ENCODE results near the gene OR10H4. TPM values are rescaled to one million over a fixed set of nuclear protein-coding genes. Genes with fewer than 3 reads are reported as not detected.
"Not testable (repeated sequence)": the region's sequence is repeated elsewhere in the genome, so short reads cannot be mapped to it uniquely, and the experiment has no call there.

Gene OR10H4
- polyA plus RNA-seq, 1 donor, result not detected

DNA sequence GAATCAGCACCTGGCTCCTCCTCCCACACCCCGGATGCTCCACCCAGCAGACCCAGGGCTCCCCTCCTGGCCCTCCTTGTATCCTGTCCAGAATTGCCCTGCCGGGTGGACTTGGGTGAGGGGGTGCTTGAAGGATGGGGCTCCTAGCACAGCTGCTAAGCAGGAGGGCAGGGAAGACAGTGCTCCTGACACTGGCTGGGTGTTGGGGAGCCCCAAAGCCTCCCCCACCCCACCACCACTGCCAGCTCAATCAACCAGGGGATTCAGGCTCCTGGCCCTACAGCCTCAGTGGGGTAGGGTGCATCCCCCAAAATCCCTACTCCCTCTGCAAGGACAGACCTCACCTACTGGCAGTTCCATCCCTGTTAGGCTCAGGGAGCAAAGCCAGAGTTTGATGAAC is 11.9 kb upstream of the OR10H4 start:
- no peaks in the 10 kb centered on the region for H3K9me3 ChIP-seq (ENCODE audit: control insufficient read depth, low read depth, low read length)
- DNase-seq, result no peak
- H3K27ac ChIP-seq (ENCODE audit: low read length), result no peak overlapping the region
- no CpG with 5 or more reads among the region's 2 CpGs for WGBS (ENCODE audit: insufficient coverage, low lambda C conversion rate)
- H3K4me1 ChIP-seq (ENCODE audit: control insufficient read depth, insufficient read depth, low read length), result no peaks in the 10 kb centered on the region
- H3K36me3 ChIP-seq (ENCODE audit: control insufficient read depth, insufficient read depth, low read length), result no peaks in the 10 kb centered on the region
- peaks cover 17% of the 10 kb centered on the region for H3K27me3 ChIP-seq (ENCODE audit: control insufficient read depth, insufficient read depth, low read length)
- no peak overlapping the region for H3K4me3 ChIP-seq (ENCODE audit: low read length)

DNA sequence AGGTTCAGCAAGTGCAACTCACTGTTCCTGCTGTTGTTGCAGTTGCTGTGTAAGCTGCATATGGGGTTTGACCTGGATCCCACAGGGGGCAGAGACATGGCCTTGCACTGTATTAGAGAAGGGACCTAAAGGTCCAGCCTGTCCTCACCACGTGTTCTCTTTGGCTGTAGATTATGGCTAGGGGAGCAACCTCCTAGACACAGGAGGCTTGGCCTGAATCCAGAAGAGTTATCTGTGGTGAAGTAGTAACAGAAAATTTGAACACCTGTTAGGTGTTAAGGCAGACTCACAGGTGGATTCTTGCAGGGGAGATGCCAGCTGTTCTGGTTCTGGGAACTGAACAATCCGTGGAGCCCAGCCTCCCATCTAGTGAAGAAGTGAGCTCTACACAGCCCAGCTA is 11.0 kb upstream of the OR10H4 start:
- H3K27ac ChIP-seq (ENCODE audit: low read length), result no peak overlapping the region
- no peaks in the 10 kb centered on the region for H3K9me3 ChIP-seq (ENCODE audit: control insufficient read depth, low read depth, low read length)
- no CpG with 5 or more reads among the region's 2 CpGs for WGBS (ENCODE audit: insufficient coverage, low lambda C conversion rate)
- no peaks in the 10 kb centered on the region for H3K4me1 ChIP-seq (ENCODE audit: control insufficient read depth, insufficient read depth, low read length)
- H3K27me3 ChIP-seq (ENCODE audit: control insufficient read depth, insufficient read depth, low read length), result peaks cover 17% of the 10 kb centered on the region
- DNase-seq, result no peak
- H3K4me3 ChIP-seq (ENCODE audit: low read length), result no peak overlapping the region
- no peaks in the 10 kb centered on the region for H3K36me3 ChIP-seq (ENCODE audit: control insufficient read depth, insufficient read depth, low read length)

DNA sequence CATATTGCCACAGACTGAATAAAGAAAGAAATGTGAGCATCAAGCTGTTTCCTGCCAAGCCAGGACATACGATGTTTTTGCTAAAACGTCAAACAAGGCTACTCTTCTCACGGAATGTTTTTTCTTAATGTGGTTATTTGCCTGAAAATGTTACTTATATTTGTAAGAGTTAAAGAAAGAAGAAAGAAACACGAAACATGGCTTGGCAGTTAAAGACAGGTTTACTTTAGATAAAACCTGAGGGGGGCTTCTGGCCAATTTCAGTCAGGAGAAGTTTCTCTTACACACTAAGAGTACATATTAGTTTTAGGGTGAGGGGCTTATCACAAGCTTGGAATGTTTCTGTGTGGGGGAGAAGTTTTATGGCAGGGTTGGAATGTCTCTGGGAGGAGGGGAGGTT is 4.4 kb upstream of the OR10H4 start:
- no peaks in the 10 kb centered on the region for H3K27me3 ChIP-seq (ENCODE audit: control insufficient read depth, insufficient read depth, low read length)
- H3K4me1 ChIP-seq (ENCODE audit: control insufficient read depth, insufficient read depth, low read length), result no peaks in the 10 kb centered on the region
- no peak overlapping the region for H3K4me3 ChIP-seq (ENCODE audit: low read length)
- WGBS (ENCODE audit: insufficient coverage, low lambda C conversion rate), result 76% methylated on average over 4 of the region's 4 CpGs
- no peak overlapping the region for H3K27ac ChIP-seq (ENCODE audit: low read length)
- DNase-seq, result no peak
- peaks cover 5% of the 10 kb centered on the region for H3K9me3 ChIP-seq (ENCODE audit: control insufficient read depth, low read depth, low read length)
- H3K36me3 ChIP-seq (ENCODE audit: control insufficient read depth, insufficient read depth, low read length), result no peaks in the 10 kb centered on the region

DNA sequence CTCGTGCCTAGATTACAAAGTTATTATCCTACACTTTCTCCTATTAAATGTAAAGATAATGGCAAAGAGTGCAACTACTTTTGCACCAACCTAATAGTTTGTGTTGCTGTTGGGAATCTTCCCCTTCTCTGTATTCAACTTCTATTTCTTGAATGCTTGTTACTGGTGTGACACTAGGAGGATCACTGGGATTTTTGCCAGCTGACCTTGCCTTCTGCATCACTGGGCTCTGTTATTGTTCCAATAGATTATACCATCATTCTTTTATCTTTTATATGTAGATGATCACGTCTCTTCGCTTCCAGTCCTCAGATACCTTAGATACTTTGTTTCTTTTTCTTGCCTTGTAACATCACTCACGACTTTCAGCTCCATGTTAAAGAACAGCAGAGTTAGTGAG is 3.5 kb upstream of the OR10H4 start:
- WGBS (ENCODE audit: insufficient coverage, low lambda C conversion rate), result 79% methylated on average over 2 of the region's 4 CpGs

DNA sequence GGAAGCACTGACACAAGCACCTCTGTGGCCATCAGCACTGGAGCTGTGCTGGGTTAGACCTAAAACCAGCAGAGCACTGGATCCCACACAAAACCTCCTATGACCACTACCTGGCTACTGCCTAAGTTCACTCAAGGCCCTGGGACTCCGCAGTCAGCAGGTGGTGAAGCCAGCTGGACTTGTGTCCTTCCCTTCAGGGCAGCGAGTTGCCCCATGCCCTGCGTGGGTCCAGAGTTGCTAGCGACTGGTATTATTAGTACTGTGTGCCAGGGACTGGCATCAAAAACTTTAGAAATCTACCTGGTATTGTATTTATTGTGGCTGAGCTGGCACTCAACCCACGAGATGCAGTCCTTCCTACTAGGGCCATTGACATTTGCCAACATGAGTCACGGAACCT is 6.0 kb downstream of the OR10H4 start:
- Histone ChIP-seq H3K4me3 (ENCODE audit: low read length) (no peak overlapping the region), H3K36me3 (ENCODE audit: control insufficient read depth, insufficient read depth, low read length) (no peaks in the 10 kb centered on the region), H3K27ac (ENCODE audit: low read length) (no peak overlapping the region), H3K27me3 (ENCODE audit: control insufficient read depth, insufficient read depth, low read length) (peaks cover 2% of the 10 kb centered on the region), H3K9me3 (ENCODE audit: control insufficient read depth, low read depth, low read length) (no peaks in the 10 kb centered on the region), H3K4me1 (ENCODE audit: control insufficient read depth, insufficient read depth, low read length) (no peaks in the 10 kb centered on the region)
- DNase-seq, result no peak
- WGBS (ENCODE audit: insufficient coverage, low lambda C conversion rate), result no CpG with 5 or more reads among the region's 6 CpGs

More for the DNA sequence above, 3.5 kb upstream of the OR10H4 start:
- H3K27me3 ChIP-seq (ENCODE audit: control insufficient read depth, insufficient read depth, low read length), result no peaks in the 10 kb centered on the region
- peaks cover 5% of the 10 kb centered on the region for H3K9me3 ChIP-seq (ENCODE audit: control insufficient read depth, low read depth, low read length)
- no peak overlapping the region for H3K4me3 ChIP-seq (ENCODE audit: low read length)
- no peaks in the 10 kb centered on the region for H3K36me3 ChIP-seq (ENCODE audit: control insufficient read depth, insufficient read depth, low read length)
- H3K27ac ChIP-seq (ENCODE audit: low read length), result no peak overlapping the region
- no peak for DNase-seq
- no peaks in the 10 kb centered on the region for H3K4me1 ChIP-seq (ENCODE audit: control insufficient read depth, insufficient read depth, low read length)

DNA sequence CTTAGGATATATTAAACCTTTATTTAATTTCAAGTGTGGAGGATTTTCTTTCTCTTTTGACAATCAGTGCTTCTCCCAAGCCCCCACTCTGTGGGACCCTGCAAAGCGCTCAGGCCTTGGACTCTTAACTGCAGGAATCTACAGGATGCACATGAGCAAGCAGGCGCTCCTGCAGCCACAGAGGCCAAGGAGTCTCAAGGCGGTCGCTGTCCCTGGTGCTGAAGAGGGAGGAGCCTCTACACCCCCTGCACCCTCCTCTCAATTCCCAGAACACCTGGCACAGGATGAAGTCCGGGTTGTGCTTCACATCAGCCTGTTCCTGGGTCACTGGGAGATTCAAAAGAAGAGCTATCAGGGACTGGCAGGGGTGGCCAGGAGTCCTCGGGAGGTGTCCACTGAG is 13.5 kb downstream of the OR10H4 start:
- H3K4me3 ChIP-seq (ENCODE audit: low read length), result no peak overlapping the region
- DNase-seq, result no peak
- peaks cover 4% of the 10 kb centered on the region for H3K9me3 ChIP-seq (ENCODE audit: control insufficient read depth, low read depth, low read length)
- no peaks in the 10 kb centered on the region for H3K36me3 ChIP-seq (ENCODE audit: control insufficient read depth, insufficient read depth, low read length)
- no peak overlapping the region for H3K27ac ChIP-seq (ENCODE audit: low read length)
- H3K4me1 ChIP-seq (ENCODE audit: control insufficient read depth, insufficient read depth, low read length), result no peaks in the 10 kb centered on the region
- H3K27me3 ChIP-seq (ENCODE audit: control insufficient read depth, insufficient read depth, low read length), result no peaks in the 10 kb centered on the region
- no CpG with 5 or more reads among the region's 6 CpGs for WGBS (ENCODE audit: insufficient coverage, low lambda C conversion rate)

DNA sequence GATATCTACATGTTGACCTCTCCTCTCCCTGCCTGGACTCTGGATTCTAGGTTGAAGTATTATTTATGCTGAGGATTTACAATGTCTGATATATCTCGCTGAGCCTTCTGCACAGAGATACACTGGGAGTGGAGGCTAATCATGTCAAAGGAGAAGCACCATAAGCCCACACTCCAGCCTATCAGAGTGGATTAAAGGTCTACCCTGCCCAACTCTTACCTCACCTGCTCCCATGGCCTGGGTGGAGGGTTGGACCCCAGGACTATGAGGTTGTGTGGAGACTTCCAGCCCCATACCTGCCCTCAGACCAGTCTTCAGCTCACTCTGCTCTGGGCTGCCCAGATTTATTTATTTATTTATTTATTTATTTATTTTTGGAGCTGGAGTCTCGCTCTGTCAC is 15.4 kb downstream of the OR10H4 start:
- Histone ChIP-seq H3K9me3 (ENCODE audit: control insufficient read depth, low read depth, low read length) (peaks cover 4% of the 10 kb centered on the region), H3K4me1 (ENCODE audit: control insufficient read depth, insufficient read depth, low read length) (no peaks in the 10 kb centered on the region), H3K4me3 (ENCODE audit: low read length) (no peak overlapping the region), H3K27me3 (ENCODE audit: control insufficient read depth, insufficient read depth, low read length) (no peaks in the 10 kb centered on the region), H3K27ac (ENCODE audit: low read length) (no peak overlapping the region), H3K36me3 (ENCODE audit: control insufficient read depth, insufficient read depth, low read length) (no peaks in the 10 kb centered on the region)
- WGBS (ENCODE audit: insufficient coverage, low lambda C conversion rate), result no CpG with 5 or more reads among the region's 2 CpGs
- no peak for DNase-seq

DNA sequence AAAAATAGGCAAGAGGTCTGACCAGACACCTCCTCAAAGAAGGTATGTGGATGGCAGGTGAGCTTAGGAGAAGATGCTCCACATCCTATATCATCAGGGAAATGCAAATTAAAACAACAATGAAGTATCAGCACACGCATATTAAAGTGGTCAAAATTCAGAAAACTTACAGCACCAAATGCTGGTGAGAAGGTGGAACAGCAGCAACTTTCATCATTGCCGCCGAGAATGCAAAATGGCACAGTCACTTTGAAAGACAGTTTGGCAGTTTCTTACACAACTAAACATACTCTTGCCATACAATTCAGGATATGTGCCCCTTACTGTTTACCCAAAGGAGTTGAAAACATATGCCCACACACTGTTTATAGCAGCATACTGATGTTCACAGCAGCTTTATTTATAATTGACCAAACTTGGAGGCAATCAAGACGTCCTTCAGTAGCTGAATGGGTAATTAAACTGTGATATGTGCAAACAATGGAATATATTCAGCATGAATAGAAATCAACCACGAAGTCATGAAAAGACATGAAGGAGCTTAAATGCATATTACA is 22.5 kb downstream of the OR10H4 start:
- H3K36me3 ChIP-seq (ENCODE audit: control insufficient read depth, insufficient read depth, low read length), result no peaks in the 10 kb centered on the region
- H3K27ac ChIP-seq (ENCODE audit: low read length), result no peak overlapping the region
- no peaks in the 10 kb centered on the region for H3K4me1 ChIP-seq (ENCODE audit: control insufficient read depth, insufficient read depth, low read length)
- no peaks in the 10 kb centered on the region for H3K27me3 ChIP-seq (ENCODE audit: control insufficient read depth, insufficient read depth, low read length)
- H3K4me3 ChIP-seq (ENCODE audit: low read length), result no peak overlapping the region
- WGBS (ENCODE audit: insufficient coverage, low lambda C conversion rate), result 46% methylated on average over 2 of the region's 5 CpGs
- no peak for DNase-seq
- no peaks in the 10 kb centered on the region for H3K9me3 ChIP-seq (ENCODE audit: control insufficient read depth, low read depth, low read length)

DNA sequence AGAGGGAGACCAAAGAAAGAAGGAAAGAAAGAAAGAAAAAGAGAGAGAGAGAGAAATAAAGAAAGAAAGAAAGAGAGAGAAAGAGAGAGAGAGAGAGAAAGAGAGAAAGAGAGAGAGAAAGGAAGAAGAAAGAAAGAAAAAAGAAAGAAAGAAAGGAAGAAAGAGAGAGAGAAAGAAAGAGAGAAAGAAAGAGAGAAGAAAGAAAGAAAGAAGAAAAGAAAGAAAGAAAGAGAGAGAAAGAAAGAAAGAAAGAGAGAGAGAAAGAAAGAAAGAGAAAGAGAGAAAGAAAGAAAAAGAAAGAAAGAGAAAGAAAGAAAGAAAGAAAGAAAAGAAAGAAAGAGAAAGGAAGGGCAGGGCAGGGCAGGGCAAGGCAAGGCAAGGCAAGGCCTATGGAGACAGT is 23.2 kb downstream of the OR10H4 start:
- not testable (repeated sequence) for H3K36me3 ChIP-seq (ENCODE audit: control insufficient read depth, insufficient read depth, low read length); H3K27me3 ChIP-seq (ENCODE audit: control insufficient read depth, insufficient read depth, low read length); H3K4me3 ChIP-seq (ENCODE audit: low read length); H3K27ac ChIP-seq (ENCODE audit: low read length); H3K4me1 ChIP-seq (ENCODE audit: control insufficient read depth, insufficient read depth, low read length); H3K9me3 ChIP-seq (ENCODE audit: control insufficient read depth, low read depth, low read length); DNase-seq

DNA sequence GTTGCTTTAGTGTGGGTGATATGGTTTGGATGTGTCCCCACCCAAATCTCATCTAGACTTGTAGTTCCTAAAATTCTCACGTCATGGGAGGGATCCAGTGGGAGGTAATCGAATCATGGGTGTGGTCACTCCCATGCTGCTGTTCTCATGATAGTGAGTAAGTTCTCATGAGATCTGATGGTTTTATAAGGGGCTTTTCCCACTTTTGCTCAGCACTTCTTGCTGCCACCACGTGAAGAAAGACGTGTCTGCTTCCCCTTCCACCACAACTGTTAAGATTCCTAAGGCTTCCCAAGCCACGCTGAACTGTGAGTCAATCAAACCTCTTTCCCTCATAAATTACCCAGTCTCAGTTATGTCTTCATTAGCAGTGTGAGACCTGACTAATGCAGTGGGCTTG is 26.0 kb downstream of the OR10H4 start:
- no CpG with 5 or more reads among the region's 5 CpGs for WGBS (ENCODE audit: insufficient coverage, low lambda C conversion rate)

DNA sequence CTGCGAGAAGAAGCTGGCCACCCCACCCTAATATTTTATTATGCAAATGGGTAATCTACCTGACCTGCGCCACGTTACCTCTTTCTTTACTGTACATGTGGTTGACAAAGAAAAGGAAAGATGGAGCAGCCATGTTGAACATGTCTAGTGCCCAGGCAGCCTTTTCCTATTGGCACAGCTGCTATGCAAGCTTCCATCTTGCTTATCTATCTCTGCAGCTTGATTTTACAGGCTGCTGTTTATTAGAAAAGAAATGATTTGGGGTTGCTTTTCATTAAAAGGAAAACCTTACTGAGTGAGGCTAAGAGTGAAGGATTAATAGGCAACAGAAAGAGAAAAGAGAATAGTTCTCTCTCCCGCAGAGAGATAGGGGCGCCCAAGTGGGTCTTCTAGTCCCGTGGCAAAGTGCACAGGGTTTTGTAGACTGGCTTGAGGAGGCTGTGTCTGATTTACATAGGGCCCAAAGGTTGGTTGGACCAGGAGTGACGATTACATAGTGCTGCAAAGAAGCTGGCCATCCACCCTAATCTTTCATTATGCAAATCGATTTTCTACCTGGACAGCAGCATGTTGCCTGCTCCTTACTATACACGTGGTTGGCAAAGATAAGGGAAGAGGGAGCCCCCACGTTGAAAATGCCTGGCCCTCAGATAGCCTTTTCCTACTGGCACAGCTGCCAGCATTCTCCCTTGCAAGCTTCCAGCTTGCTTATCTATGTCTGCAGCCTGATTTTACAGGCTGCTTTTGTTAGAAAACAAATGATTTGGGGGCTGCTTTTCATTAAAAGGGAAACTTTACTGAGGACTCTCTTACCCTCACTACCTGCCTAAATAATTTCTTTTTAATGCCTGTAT is 28.3 kb downstream of the OR10H4 start:
- Histone ChIP-seq H3K27ac (ENCODE audit: low read length) (no peak overlapping the region), H3K36me3 (ENCODE audit: control insufficient read depth, insufficient read depth, low read length) (no peaks in the 10 kb centered on the region), H3K4me3 (ENCODE audit: low read length) (no peak overlapping the region), H3K27me3 (ENCODE audit: control insufficient read depth, insufficient read depth, low read length) (no peaks in the 10 kb centered on the region), H3K4me1 (ENCODE audit: control insufficient read depth, insufficient read depth, low read length) (no peaks in the 10 kb centered on the region), H3K9me3 (ENCODE audit: control insufficient read depth, low read depth, low read length) (no peaks in the 10 kb centered on the region)
- 100% methylated on average over 1 of the region's 10 CpGs for WGBS (ENCODE audit: insufficient coverage, low lambda C conversion rate)
- DNase-seq, result no peak

More for the DNA sequence above, 26.0 kb downstream of the OR10H4 start:
- no peak for DNase-seq
- H3K36me3 ChIP-seq (ENCODE audit: control insufficient read depth, insufficient read depth, low read length), result no peaks in the 10 kb centered on the region
- no peak overlapping the region for H3K27ac ChIP-seq (ENCODE audit: low read length)
- H3K9me3 ChIP-seq (ENCODE audit: control insufficient read depth, low read depth, low read length), result no peaks in the 10 kb centered on the region
- H3K4me3 ChIP-seq (ENCODE audit: low read length), result no peak overlapping the region
- H3K27me3 ChIP-seq (ENCODE audit: control insufficient read depth, insufficient read depth, low read length), result no peaks in the 10 kb centered on the region
- H3K4me1 ChIP-seq (ENCODE audit: control insufficient read depth, insufficient read depth, low read length), result no peaks in the 10 kb centered on the region
